ENCODE measurements around the gene SSC5D.

GRCh38 chr19:55479045-55479444, 9.2 kb upstream of the SSC5D start:
- TF ChIP-seq POLR2A (IDR thresholded peaks at IDR 0.05; ENCODE audit: low read depth, low read length) (no peak), RAD21 (IDR thresholded peaks at IDR 0.05; ENCODE audit: low read length) (no peak), CTCF (conservative IDR thresholded peaks at IDR 0.05; ENCODE audit: low read depth, low read length) (no peak)

Measured in IMR-90 (cell line).